ENCODE data around the gene GRPEL1. TPM values are rescaled to one million over a fixed set of nuclear protein-coding genes. Genes with fewer than 3 reads are reported as not detected.

The GRPEL1 gene
- total RNA-seq, 1 experiment from 2014 or later: 49.9 TPM

GRCh38 chr4:7021355-7021754, 46.5 kb downstream of the GRPEL1 start:
- Histone ChIP-seq H3F3A (ENCODE audit: insufficient read depth, low read depth) (peaks cover 22% of the 10 kb centered on the region), H3K27ac (peak overlapping the region; percentile 86), H3K9me3 (ENCODE audit: insufficient read depth, low read depth) (no peaks in the 10 kb centered on the region), H3K9me2 (ENCODE audit: insufficient read depth) (no peaks in the 10 kb centered on the region), H3K36me3 (ENCODE audit: low read depth) (no peaks in the 10 kb centered on the region), H3K4me3 (no peak overlapping the region), H2AFZ (no peak overlapping the region), H3K4me1 (replicated peaks; ENCODE audit: insufficient read depth) (peaks cover 23% of the 10 kb centered on the region), H3K27me3 (ENCODE audit: insufficient read depth, low read depth) (no peaks in the 10 kb centered on the region), H3K4me2 (no peak overlapping the region), H3K79me2 (ENCODE audit: low read depth) (0 out of 2 replicates have a peak, but pooled peaks cover 9% of the 10 kb centered on the region), H4K20me1 (ENCODE audit: insufficient read depth) (no peaks in the 10 kb centered on the region)
- CTCF ChIA-PET: interaction anchor here (0.9 to 1.4 kb wide), 2 partner anchors 22 to 49 kb away, joined by 4 to 11 read pairs; partner anchors contain the start of gene TADA2B
- DNase-seq: no peak
- TF ChIP-seq EZH2 (IDR thresholded peaks at IDR 0.05; ENCODE audit: low read depth): no peak
- intact Hi-C loops (cut with micrococcal nuclease; ENCODE audit: unreplicated experiment): no loop called here
- POLR2A ChIA-PET (ENCODE audit: unreplicated experiment): interaction anchor here (0.6 kb wide), 1 partner anchor 31 kb away, joined by 5 read pairs; no protein-coding TSS in a partner anchor
- BruUV-seq (replicated peaks): no TSS peak

- ChIA-PET CTCF (interaction anchor here (0.6 kb wide), 1 partner anchor 44 kb away, joined by 3 read pairs; no protein-coding TSS in a partner anchor), POLR2A (ENCODE audit: unreplicated experiment) (interaction anchor here (0.6 kb wide), 1 partner anchor 13 kb away, joined by 3 read pairs; no protein-coding TSS in a partner anchor)
- no peak for DNase-seq
- intact Hi-C loops (cut with micrococcal nuclease; ENCODE audit: unreplicated experiment): no loop called here
- H3K27ac ChIP-seq: peak overlapping the region; percentile 86
- no peak overlapping the region for H3K4me3 ChIP-seq
- TF ChIP-seq EZH2 (IDR thresholded peaks at IDR 0.05; ENCODE audit: low read depth): no peak
- TF ChIP-seq, protein P1, sequence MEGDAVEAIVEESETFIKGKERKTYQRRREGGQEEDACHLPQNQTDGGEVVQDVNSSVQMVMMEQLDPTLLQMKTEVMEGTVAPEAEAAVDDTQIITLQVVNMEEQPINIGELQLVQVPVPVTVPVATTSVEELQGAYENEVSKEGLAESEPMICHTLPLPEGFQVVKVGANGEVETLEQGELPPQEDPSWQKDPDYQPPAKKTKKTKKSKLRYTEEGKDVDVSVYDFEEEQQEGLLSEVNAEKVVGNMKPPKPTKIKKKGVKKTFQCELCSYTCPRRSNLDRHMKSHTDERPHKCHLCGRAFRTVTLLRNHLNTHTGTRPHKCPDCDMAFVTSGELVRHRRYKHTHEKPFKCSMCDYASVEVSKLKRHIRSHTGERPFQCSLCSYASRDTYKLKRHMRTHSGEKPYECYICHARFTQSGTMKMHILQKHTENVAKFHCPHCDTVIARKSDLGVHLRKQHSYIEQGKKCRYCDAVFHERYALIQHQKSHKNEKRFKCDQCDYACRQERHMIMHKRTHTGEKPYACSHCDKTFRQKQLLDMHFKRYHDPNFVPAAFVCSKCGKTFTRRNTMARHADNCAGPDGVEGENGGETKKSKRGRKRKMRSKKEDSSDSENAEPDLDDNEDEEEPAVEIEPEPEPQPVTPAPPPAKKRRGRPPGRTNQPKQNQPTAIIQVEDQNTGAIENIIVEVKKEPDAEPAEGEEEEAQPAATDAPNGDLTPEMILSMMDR (conservative IDR thresholded peaks at IDR 0.05): no peak
- BruUV-seq (replicated peaks): no TSS peak
- H3K9me2 ChIP-seq (ENCODE audit: insufficient read depth): no peaks in the 10 kb centered on the region
- H3K27me3 ChIP-seq (ENCODE audit: insufficient read depth, low read depth): no peaks in the 10 kb centered on the region
- H3F3A ChIP-seq (ENCODE audit: insufficient read depth, low read depth): peaks cover 22% of the 10 kb centered on the region
- H3K4me1 ChIP-seq (replicated peaks; ENCODE audit: insufficient read depth): peaks cover 23% of the 10 kb centered on the region
- no peak overlapping the region for H3K4me2 ChIP-seq
- 0 out of 2 replicates have a peak, but pooled peaks cover 9% of the 10 kb centered on the region for H3K79me2 ChIP-seq (ENCODE audit: low read depth)
- no peaks in the 10 kb centered on the region for H3K9me3 ChIP-seq (ENCODE audit: insufficient read depth, low read depth)
- no peaks in the 10 kb centered on the region for H3K36me3 ChIP-seq (ENCODE audit: low read depth)
- no peak overlapping the region for H2AFZ ChIP-seq
- H4K20me1 ChIP-seq (ENCODE audit: insufficient read depth): no peaks in the 10 kb centered on the region
Measured at GRCh38 chr4:7020856-7021255, 47.0 kb downstream of the GRPEL1 start.

DNA sequence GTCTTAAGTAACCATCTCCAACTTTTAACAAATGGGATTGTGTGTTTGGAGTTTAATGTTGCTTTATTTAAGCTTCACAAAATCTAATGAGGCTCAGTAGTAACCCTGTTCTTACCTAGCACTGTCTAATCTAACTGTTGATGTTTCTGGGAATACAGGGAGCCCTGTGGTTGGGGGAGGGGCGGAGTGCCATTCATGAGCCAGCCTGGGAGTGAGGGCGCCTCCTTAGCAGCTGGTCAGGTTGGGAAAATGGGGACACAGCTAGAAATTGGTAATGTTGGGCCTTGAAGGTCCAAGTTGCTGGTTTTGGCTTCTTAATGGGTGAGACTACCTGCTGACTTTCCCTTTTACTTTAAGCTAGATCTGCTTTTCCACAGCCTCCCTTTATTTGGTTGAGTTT, 47.6 kb downstream of the GRPEL1 start:
- POLR2A ChIA-PET (ENCODE audit: unreplicated experiment): interaction anchor here (0.6 kb wide), 1 partner anchor 13 kb away, joined by 3 read pairs; no protein-coding TSS in a partner anchor

More for the DNA sequence above, 47.6 kb downstream of the GRPEL1 start:
- Histone ChIP-seq H3K27ac (peak overlapping the region; percentile 23; the same call in 1 of the 2 replicates), H4K20me1 (ENCODE audit: insufficient read depth) (no peaks in the 10 kb centered on the region), H3K27me3 (ENCODE audit: insufficient read depth, low read depth) (no peaks in the 10 kb centered on the region), H3K9me2 (ENCODE audit: insufficient read depth) (no peaks in the 10 kb centered on the region), H2AFZ (no peak overlapping the region), H3K9me3 (ENCODE audit: insufficient read depth, low read depth) (no peaks in the 10 kb centered on the region), H3K36me3 (ENCODE audit: low read depth) (no peaks in the 10 kb centered on the region), H3K79me2 (ENCODE audit: low read depth) (0 out of 2 replicates have a peak, but pooled peaks cover 9% of the 10 kb centered on the region), H3K4me3 (no peak overlapping the region), H3K4me2 (no peak overlapping the region), H3F3A (ENCODE audit: insufficient read depth, low read depth) (peaks cover 22% of the 10 kb centered on the region), H3K4me1 (replicated peaks; ENCODE audit: insufficient read depth) (peaks cover 23% of the 10 kb centered on the region)
- CTCF ChIA-PET: interaction anchor here (0.6 kb wide), 1 partner anchor 45 kb away, joined by 3 read pairs; no protein-coding TSS in a partner anchor
- TF ChIP-seq EZH2 (IDR thresholded peaks at IDR 0.05; ENCODE audit: low read depth): no peak
- TF ChIP-seq, protein P1 (conservative IDR thresholded peaks at IDR 0.05): no peak
- no peak for DNase-seq
- intact Hi-C loops (cut with micrococcal nuclease; ENCODE audit: unreplicated experiment): no loop called here
- no TSS peak for BruUV-seq (replicated peaks)
